Activated CD4-positive, alpha-beta T cell treated with anti-CD3 and anti-CD28 coated beads for 36 hours (primary cell): ENCODE measurements around the gene CAMTA1. TPM values are rescaled to one million over a fixed set of nuclear protein-coding genes. Genes with fewer than 3 reads are reported as not detected.
A peak's percentile ranks its signal among the peaks of the same experiment; 100 is the strongest.

ENCODE experiments used
- ATAC-seq: fragments of 200-7000 bp; cut with Tn5 transposase; one replicate; pipeline ENCODE4 v1.10.0; 2021; ENCODE audit warnings: mild to moderate bottlenecking, moderate library complexity
- CTCF ChIA-PET: fragments of 350-600 bp; sonication (Branson Sonifier 250); formaldehyde crosslinking; loops from one replicate; lab custom pipeline; 2021; ENCODE audit warnings: antibody characterized with exemption; lab: Charles Lee
- POLR2A ChIA-PET: fragments of 350-600 bp; sonication (Branson Sonifier 250); formaldehyde crosslinking; loops from one replicate; lab custom pipeline; 2021; ENCODE audit warnings: antibody characterized with exemption, inconsistent platforms; lab: Charles Lee
- DNase-seq: peaks from one replicate; pipeline ENCODE4 v3.0.0-alpha.2; 2020
- H3K27ac Mint-ChIP-seq: one replicate; pipeline ENCODE4 v1.8.0; 2021; ENCODE audit warnings: mixed read lengths
- H3K27me3 Mint-ChIP-seq: one replicate; pipeline ENCODE4 v1.8.0; 2021; ENCODE audit warnings: mixed read lengths
- H3K36me3 Mint-ChIP-seq: one replicate; pipeline ENCODE4 v1.8.0; 2021; ENCODE audit warnings: low read depth, mixed read lengths
- H3K4me1 Mint-ChIP-seq: one replicate; pipeline ENCODE4 v1.8.0; 2021; ENCODE audit warnings: mixed read lengths
- H3K4me3 Mint-ChIP-seq: one replicate; pipeline ENCODE4 v1.8.0; 2021; ENCODE audit warnings: mild to moderate bottlenecking, moderate library complexity, mixed read lengths
- H3K9me3 Mint-ChIP-seq: one replicate; pipeline ENCODE4 v1.8.0; 2021; ENCODE audit warnings: low read depth, mixed read lengths
- intact Hi-C, 2 experiments: fragments of 100-400 bp; cut with DNase I in 1 of 2; cut with micrococcal nuclease in 1 of 2; formaldehyde crosslinking; loops; one replicate each; pipeline versions ENCODE4 v1.14.2 to v1.15.1; 2022 to 2024; cut with DNase I, micrococcal nuclease
- total RNA-seq, 2 experiments: library from RNA; stranded (reverse); gene quantifications; one replicate each; pipeline ENCODE4 v1.2.3, GENCODE V29; 2021

The CAMTA1 gene
- total RNA-seq, 2 experiments from 2014 or later: 62.3 to 76.7 TPM

DNA sequence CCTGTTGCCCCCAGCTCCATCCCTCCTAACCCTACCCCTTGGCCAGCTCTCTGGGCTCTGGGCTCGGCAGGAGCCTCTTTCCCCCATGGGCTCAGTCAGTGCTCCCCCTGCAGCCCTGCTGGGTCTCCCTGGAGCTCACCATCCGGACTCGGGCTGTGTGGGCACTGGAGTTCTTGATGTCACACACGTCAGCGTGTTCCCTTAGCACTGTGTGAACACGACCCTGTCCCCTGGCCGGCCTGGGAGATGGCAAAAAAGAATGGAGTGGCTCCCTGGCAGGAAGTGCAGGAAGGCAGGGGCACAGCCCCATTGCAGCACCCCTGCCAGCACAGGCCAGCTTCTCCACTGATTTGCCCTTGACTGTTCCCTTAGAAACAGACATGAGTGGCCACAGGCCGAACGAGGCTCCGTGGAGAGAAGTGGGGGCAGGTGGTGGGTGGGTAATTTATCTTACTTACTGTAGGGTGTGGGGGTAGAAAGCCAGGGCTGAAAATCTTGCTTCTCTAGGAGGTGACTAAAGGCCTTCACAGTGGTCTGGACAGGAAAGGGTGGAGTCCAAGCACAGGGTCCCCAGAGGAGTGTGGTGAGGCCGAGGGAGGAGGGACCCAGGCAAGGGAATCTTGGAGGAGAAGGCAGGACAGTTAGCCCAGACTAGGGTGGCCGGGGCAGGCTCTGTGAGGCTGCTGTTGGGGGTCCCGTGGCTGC lies 604.1 kb downstream of the CAMTA1 start:
- Mint-ChIP-seq H3K27me3 (peaks cover 1% of the 10 kb centered on the region), H3K9me3 (no peaks in the 10 kb centered on the region), H3K4me3 (no peak overlapping the region), H3K36me3 (no peaks in the 10 kb centered on the region), H3K27ac (no peak overlapping the region), H3K4me1 (no peaks in the 10 kb centered on the region)
- DNase-seq (no peak), ATAC-seq (no peak)
- ChIA-PET POLR2A (no interaction called here), CTCF (no interaction called here)
- intact Hi-C loops: no loop called here

DNA sequence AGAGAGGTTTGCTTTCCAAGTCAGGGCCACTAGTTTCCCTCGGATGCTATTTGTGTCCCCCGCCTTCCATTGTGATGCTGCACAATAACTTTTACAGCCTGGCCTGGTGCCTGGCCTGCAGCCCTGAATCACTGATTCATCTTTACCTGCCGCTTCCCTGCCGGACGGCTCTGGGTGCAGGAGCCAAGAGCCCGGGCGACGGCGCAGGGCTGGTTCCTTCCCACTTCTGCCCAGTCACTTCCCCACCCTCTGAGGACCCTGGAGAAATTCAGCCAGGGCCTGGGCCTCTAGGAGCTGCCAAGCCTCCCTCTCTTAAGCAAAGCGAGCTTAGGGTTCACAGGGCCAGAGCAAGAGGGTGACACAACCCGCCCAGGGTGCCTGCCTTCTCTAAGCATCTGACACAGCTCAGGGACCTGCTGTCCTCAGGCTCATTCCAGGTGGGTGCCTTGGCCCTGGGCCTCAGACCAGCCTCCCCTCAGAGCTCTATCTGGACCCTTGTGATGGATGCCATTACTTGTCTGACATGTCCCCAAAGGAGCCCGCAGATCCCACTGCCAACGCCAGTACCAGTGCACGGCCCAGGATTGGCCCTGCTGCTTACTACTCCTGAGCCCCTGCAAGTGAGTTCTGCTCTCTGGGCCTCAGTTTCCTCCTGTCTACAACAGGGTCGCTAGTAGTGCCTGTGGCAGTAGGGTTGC lies 604.8 kb downstream of the CAMTA1 start:
- ATAC-seq (no peak), DNase-seq (no peak)
- H3K4me3 Mint-ChIP-seq: no peak overlapping the region
- ChIA-PET CTCF (no interaction called here), POLR2A (no interaction called here)
- no peaks in the 10 kb centered on the region for H3K9me3 Mint-ChIP-seq
- no peak overlapping the region for H3K27ac Mint-ChIP-seq
- no peaks in the 10 kb centered on the region for H3K4me1 Mint-ChIP-seq
- intact Hi-C loops: no loop called here
- peaks cover 1% of the 10 kb centered on the region for H3K27me3 Mint-ChIP-seq
- no peaks in the 10 kb centered on the region for H3K36me3 Mint-ChIP-seq

DNA sequence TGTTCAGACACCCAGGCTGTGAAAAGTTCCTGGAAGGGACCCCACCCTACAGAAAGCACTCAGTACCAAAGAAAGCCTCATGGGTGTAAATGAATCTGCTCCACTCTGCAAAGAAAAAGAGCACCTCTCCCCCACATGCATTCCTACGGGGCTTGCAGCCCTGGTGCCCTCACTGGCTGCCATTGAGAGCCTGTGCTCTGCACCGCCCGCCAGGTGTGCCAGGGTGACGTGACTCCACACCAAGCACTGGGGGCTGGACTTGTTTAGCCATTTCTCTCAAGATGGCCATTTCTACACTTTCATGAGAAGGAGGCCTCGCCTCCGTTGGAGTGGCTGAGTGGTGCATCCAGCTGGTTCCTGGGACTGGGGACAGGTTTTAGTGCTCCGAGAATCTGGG lies 605.3 kb downstream of the CAMTA1 start:
- no peaks in the 10 kb centered on the region for H3K9me3 Mint-ChIP-seq
- intact Hi-C loops: no loop called here
- peaks cover 5% of the 10 kb centered on the region for H3K27me3 Mint-ChIP-seq
- ATAC-seq (no peak), DNase-seq (no peak)
- H3K4me1 Mint-ChIP-seq: no peaks in the 10 kb centered on the region
- ChIA-PET POLR2A (no interaction called here), CTCF (no interaction called here)
- no peak overlapping the region for H3K27ac Mint-ChIP-seq
- no peak overlapping the region for H3K4me3 Mint-ChIP-seq
- no peaks in the 10 kb centered on the region for H3K36me3 Mint-ChIP-seq

DNA sequence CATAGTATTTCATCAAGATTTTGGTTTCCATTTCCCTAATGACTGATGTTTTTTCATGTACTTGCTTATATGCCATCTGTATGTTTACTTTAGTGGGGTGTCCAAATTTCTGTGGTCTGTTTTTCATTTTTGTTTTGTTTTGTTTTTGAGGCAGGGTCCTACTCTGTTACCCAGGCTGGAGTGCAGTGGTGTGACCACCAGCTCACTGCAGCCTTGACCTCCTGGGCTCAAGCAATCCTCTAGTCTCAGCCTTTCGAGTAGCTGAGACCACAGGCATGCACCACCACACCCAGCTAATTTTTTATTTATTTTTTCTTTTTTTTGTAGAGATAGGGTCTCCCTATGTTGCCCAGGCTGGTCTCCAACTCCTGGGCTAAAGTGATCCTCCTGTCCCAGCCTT lies 607.9 kb downstream of the CAMTA1 start:
- intact Hi-C loops: no loop called here
- H3K4me3 Mint-ChIP-seq: no peak overlapping the region
- H3K9me3 Mint-ChIP-seq: no peaks in the 10 kb centered on the region
- no peak for DNase-seq
- no peaks in the 10 kb centered on the region for H3K4me1 Mint-ChIP-seq
- H3K36me3 Mint-ChIP-seq: no peaks in the 10 kb centered on the region
- peaks cover 12% of the 10 kb centered on the region for H3K27me3 Mint-ChIP-seq
- ChIA-PET POLR2A (no interaction called here), CTCF (no interaction called here)
- no peak overlapping the region for H3K27ac Mint-ChIP-seq
- no peak for ATAC-seq

DNA sequence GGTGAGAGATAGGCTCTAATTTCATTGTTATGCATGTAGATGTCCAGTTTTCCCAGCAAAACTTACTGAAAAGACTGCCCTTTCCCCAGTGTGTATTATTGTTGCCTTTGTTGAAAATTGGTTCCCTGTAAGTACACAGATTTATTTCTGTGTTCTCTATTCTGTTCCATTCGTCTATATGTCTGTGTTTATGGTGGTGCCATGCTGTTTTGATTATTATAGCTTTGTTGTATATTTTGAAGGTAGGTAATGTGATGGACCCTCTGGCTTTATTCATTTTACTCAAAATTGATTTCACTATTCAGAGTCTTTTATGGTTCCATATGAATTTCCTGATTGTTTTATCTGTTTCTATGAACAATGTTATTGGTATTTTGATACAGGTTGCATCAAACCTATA lies 610.0 kb downstream of the CAMTA1 start:
- Mint-ChIP-seq H3K36me3 (no peaks in the 10 kb centered on the region), H3K27me3 (peaks cover 23% of the 10 kb centered on the region), H3K4me1 (no peaks in the 10 kb centered on the region), H3K4me3 (no peak overlapping the region), H3K9me3 (peaks cover 10% of the 10 kb centered on the region), H3K27ac (no peak overlapping the region)
- ChIA-PET POLR2A (no interaction called here), CTCF (no interaction called here)
- intact Hi-C loops: no loop called here
- ATAC-seq: no peak
- DNase-seq: no peak

DNA sequence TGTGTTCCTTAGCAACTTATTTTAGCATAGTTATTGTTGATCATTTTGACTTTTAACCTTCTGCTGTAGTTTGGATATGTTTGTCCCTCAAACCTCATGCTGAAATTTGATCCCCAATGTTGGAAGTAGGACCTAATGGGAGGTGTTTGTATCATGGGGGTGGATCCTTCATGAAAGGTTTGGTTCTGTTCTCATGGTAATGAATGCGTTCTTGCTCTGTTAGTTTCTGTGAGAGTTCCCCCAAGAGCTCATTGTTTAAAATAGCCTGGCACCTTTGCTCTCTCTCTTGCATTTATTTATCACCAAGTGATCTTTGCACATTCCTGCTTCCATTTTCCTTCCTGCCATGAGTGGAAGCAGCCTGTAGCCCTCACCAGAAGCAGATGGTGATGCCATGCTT lies 613.7 kb downstream of the CAMTA1 start:
- no peak overlapping the region for H3K27ac Mint-ChIP-seq
- peaks cover 28% of the 10 kb centered on the region for H3K27me3 Mint-ChIP-seq

DNA sequence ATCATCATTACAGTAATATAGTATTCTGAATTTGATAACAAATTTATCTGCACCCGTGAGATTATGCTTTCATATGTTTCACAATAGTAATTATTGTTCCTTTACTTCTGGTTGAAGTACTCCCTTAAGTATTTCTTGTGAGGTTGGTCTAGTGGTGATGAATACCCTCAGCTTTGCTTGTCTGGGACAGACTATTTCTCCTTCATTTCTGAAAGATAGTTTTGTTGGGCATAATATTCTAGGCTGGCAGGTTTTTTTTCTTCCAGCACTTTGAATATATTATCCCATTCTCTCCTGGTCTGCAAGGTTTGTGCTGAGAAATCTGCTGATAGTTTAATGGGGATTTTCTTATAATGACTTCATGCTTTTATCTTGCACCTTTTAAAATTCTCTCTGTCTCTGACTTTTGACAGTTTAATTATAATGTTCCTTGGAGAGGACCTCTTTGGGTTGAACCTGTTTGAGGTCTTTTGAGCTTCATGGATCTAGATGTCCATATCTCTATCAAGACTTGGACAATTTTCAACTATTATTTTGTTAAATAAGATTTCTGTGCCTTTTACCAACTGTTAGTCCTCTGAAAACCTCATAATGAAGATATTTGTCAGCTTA lies 614.4 kb downstream of the CAMTA1 start:
- CTCF ChIA-PET: no interaction called here
- Mint-ChIP-seq H3K4me3 (no peak overlapping the region), H3K4me1 (no peaks in the 10 kb centered on the region), H3K9me3 (peaks cover 13% of the 10 kb centered on the region), H3K27me3 (peaks cover 29% of the 10 kb centered on the region), H3K36me3 (no peaks in the 10 kb centered on the region), H3K27ac (no peak overlapping the region)
- intact Hi-C loops: no loop called here
- DNase-seq (no peak), ATAC-seq (no peak)
- POLR2A ChIA-PET: no interaction called here

More for the DNA sequence above, 613.7 kb downstream of the CAMTA1 start:
- ATAC-seq: no peak
- no peak overlapping the region for H3K4me3 Mint-ChIP-seq
- H3K36me3 Mint-ChIP-seq: no peaks in the 10 kb centered on the region
- peaks cover 13% of the 10 kb centered on the region for H3K9me3 Mint-ChIP-seq
- no peak for DNase-seq
- intact Hi-C loops: no loop called here
- CTCF ChIA-PET: no interaction called here
- H3K4me1 Mint-ChIP-seq: no peaks in the 10 kb centered on the region
- POLR2A ChIA-PET: no interaction called here

DNA sequence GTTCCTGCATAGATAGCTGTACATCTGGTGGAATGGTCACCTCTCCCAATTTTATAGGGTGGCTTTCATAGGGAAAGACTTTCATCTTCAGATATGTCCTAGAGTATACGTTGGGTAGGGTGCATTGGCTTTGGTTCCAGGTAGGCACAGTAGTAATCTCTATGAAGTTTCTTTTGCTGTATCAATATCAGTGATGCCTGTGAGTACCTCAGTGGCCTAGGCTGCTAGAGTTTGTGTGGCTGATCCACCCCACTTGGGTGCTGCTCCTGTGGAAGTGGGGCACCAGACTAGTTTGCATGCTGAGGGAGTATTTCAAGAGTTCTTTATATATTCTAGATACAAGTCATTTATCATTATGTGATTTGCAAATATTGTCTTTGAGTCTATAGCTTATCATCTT lies 615.3 kb downstream of the CAMTA1 start:
- H3K36me3 Mint-ChIP-seq: no peaks in the 10 kb centered on the region
- no peak overlapping the region for H3K27ac Mint-ChIP-seq
- intact Hi-C loops: no loop called here
- ChIA-PET CTCF (no interaction called here), POLR2A (no interaction called here)
- peaks cover 13% of the 10 kb centered on the region for H3K9me3 Mint-ChIP-seq
- no peaks in the 10 kb centered on the region for H3K4me1 Mint-ChIP-seq
- no peak for ATAC-seq
- H3K4me3 Mint-ChIP-seq: no peak overlapping the region
- peaks cover 26% of the 10 kb centered on the region for H3K27me3 Mint-ChIP-seq
- no peak for DNase-seq

DNA sequence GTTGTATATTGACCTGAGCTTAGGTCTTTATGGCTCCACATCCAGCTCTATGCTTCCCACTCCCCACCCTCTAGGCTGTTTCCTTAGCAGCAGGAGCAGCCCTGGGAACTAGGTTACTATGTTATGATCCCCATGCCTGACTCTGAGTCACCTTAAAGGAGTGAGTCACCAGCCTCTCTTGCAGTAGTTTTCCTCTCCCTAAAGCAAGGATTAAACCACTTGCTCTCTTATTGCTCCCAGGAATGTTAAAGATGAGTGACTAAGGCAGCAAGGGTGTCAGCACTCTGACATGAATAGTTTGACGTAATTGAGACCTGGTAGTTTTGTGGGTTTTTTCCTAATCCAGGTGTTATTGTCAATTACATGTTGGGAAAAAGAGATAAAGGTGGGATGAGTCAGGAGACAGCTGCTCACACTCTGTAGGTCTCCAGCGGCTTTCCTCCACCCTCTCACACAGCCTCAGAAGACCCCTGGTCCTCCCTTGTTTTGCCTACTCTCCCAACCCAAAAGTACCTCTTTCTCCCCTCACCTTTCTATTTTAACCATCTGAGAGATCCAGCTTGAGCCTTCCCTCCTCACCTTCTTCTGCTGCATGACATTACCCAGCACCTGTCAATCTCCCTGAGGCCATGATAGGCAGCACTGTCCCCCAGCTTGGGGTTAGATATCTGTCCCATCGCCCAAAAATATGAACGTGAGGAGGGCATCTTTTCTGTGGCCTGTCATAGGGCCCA lies 616.7 kb downstream of the CAMTA1 start:
- H3K36me3 Mint-ChIP-seq: no peaks in the 10 kb centered on the region
- DNase-seq: no peak
- intact Hi-C loops: no loop called here
- no peaks in the 10 kb centered on the region for H3K4me1 Mint-ChIP-seq
- ATAC-seq: no peak
- no peak overlapping the region for H3K4me3 Mint-ChIP-seq
- ChIA-PET CTCF (no interaction called here), POLR2A (no interaction called here)
- peaks cover 18% of the 10 kb centered on the region for H3K27me3 Mint-ChIP-seq
- H3K27ac Mint-ChIP-seq: no peak overlapping the region
- peaks cover 13% of the 10 kb centered on the region for H3K9me3 Mint-ChIP-seq

DNA sequence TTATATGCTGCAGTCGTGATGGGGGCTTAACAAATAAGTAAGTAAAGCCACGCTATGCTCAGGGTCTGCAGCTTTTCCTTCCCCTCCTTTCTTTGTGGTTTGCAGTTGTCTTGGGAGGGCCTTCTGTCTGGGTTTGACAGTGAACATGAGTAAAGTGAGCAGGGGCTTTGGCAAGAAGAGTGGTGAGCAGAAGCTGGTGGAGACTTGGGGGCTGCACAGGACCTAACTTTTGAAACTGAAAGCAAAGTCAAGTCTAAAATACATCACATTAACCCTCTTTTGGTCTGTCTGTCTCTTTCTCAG lies 617.2 kb downstream of the CAMTA1 start:
- no peak overlapping the region for H3K27ac Mint-ChIP-seq
- POLR2A ChIA-PET: no interaction called here
- peaks cover 13% of the 10 kb centered on the region for H3K9me3 Mint-ChIP-seq
- CTCF ChIA-PET: no interaction called here
- DNase-seq (no peak), ATAC-seq (no peak)
- H3K4me3 Mint-ChIP-seq: no peak overlapping the region
- peaks cover 18% of the 10 kb centered on the region for H3K27me3 Mint-ChIP-seq
- H3K36me3 Mint-ChIP-seq: no peaks in the 10 kb centered on the region
- no peaks in the 10 kb centered on the region for H3K4me1 Mint-ChIP-seq
- intact Hi-C loops: no loop called here

DNA sequence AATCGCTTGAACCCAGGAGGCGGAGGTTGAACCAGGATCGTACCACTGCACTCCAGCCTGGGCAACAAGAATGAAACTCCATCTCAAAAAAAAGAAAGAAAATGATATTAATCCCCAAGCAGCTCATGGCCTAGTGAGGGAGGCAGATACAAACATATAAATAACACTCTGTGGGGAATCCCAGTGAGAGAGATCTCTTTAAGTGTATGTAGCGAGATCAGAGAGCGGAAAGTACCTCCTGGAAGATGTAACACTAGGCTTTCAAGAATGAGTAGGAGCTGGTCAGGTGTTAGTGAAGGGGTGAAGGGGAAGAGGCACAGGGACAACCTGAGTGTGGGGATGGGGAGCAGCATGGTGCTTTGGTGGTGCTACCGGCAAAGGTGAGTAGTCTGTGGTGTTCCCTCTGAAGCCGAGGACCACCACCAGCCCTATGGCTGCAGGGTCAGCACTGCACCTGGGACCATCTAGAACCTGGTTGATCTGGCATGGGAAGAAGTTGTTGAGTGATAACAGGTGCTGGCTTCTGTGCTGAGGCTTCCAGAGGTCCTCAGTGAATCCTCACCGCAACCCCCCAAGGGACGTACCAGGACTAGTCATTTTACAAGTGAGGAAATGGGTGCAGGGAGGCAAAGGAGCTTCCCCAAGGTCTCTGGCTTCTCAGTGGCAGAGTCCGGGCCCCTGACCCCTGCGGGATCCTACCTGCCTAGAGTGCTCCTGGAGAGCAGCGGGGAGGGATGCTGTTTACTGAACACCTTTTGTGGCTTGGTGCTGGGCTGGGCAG lies 618.2 kb downstream of the CAMTA1 start:
- DNase-seq (no peak), ATAC-seq (peak; percentile 58)
- Mint-ChIP-seq H3K9me3 (peaks cover 13% of the 10 kb centered on the region), H3K27me3 (peaks cover 16% of the 10 kb centered on the region), H3K4me1 (no peaks in the 10 kb centered on the region), H3K27ac (no peak overlapping the region), H3K36me3 (no peaks in the 10 kb centered on the region), H3K4me3 (no peak overlapping the region)
- intact Hi-C loops: no loop called here
- ChIA-PET POLR2A (no interaction called here), CTCF (no interaction called here)
